Sigmoid colon (tissue), 4 donors: ENCODE data around the gene TBC1D1.

ENCODE experiments used
- EP300 ChIP-seq, 4 donors: sonication (generic); formaldehyde crosslinking; IDR thresholded peaks; one replicate each; pipeline ENCODE4 v1.6.1; 2017; ENCODE audit warnings: antibody characterized with exemption in 4 of 4
- POLR2A ChIP-seq, 2 donors: fragments of 450-650 bp; IDR thresholded peaks; one replicate each; pipeline ENCODE4 v1.6.1; 2016; ENCODE audit warnings: antibody characterized with exemption in 2 of 2, mild to moderate bottlenecking in 2 of 2, moderate library complexity in 2 of 2
- TF ChIP-seq, protein P1 (sequence below), 4 experiments: fragments of 450-650 bp in 3 of 4; fragments of 200-600 bp in 1 of 4; IDR thresholded peaks; one replicate each; pipeline ENCODE4 v1.5.1; 2016 to 2019; ENCODE audit warnings: antibody characterized with exemption in 4 of 4, mild to moderate bottlenecking in 3 of 4, moderate library complexity in 2 of 4

GRCh38 chr4:37905533-37906169 lies 14.8 kb downstream of the TBC1D1 start:
- TF ChIP-seq, protein P1, sequence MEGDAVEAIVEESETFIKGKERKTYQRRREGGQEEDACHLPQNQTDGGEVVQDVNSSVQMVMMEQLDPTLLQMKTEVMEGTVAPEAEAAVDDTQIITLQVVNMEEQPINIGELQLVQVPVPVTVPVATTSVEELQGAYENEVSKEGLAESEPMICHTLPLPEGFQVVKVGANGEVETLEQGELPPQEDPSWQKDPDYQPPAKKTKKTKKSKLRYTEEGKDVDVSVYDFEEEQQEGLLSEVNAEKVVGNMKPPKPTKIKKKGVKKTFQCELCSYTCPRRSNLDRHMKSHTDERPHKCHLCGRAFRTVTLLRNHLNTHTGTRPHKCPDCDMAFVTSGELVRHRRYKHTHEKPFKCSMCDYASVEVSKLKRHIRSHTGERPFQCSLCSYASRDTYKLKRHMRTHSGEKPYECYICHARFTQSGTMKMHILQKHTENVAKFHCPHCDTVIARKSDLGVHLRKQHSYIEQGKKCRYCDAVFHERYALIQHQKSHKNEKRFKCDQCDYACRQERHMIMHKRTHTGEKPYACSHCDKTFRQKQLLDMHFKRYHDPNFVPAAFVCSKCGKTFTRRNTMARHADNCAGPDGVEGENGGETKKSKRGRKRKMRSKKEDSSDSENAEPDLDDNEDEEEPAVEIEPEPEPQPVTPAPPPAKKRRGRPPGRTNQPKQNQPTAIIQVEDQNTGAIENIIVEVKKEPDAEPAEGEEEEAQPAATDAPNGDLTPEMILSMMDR (IDR thresholded peaks at IDR 0.05) = no peak
- no peak for TF ChIP-seq EP300 (IDR thresholded peaks at IDR 0.05)
- no peak for TF ChIP-seq POLR2A (IDR thresholded peaks at IDR 0.05)
